ENCODE results near the gene RPS2.

DNA sequence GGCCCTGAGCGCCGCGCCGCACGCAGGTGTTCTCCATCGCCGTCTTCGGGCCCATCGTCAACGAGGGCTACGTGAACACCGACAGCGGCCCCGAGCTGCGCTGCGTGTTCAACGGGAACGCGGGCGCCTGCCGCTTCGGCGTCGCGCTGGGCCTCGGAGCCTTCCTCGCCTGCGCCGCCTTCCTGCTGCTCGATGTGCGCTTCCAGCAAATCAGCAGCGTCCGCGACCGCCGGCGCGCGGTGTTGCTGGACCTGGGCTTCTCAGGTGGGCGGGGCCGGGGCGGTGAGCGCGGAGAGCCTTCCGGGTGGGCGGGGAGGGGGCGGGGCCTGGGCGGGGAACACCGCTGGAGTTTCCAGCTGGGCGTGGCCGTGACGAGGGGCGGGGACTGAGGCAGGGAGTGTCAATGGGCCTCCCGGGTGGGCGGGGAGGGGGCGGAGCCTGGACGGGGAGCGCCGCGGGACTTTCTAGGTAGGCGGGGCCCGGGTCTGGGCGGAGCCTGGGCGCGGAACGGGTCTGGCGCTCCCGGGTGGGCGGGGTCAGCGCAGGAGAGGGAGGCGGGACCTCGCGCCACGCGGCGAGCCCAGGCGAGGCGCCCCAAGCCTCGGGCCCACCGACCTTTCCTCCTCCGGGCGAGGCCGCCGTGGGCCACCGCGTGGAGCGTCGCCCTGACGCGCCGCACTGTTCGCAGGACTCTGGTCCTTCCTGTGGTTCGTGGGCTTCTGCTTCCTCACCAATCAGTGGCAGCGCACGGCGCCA is 27.5 kb upstream of the RPS2 start:
- TF ChIP-seq, protein P1, sequence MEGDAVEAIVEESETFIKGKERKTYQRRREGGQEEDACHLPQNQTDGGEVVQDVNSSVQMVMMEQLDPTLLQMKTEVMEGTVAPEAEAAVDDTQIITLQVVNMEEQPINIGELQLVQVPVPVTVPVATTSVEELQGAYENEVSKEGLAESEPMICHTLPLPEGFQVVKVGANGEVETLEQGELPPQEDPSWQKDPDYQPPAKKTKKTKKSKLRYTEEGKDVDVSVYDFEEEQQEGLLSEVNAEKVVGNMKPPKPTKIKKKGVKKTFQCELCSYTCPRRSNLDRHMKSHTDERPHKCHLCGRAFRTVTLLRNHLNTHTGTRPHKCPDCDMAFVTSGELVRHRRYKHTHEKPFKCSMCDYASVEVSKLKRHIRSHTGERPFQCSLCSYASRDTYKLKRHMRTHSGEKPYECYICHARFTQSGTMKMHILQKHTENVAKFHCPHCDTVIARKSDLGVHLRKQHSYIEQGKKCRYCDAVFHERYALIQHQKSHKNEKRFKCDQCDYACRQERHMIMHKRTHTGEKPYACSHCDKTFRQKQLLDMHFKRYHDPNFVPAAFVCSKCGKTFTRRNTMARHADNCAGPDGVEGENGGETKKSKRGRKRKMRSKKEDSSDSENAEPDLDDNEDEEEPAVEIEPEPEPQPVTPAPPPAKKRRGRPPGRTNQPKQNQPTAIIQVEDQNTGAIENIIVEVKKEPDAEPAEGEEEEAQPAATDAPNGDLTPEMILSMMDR (IDR thresholded peaks at IDR 0.05; ENCODE audit: low read depth, low read length), result no peak
- TF ChIP-seq EZH2phosphoT487 (IDR thresholded peaks at IDR 0.05; ENCODE audit: low read depth), result no peak
